ENCODE measurements around the gene NNT. TPM values are rescaled to one million over a fixed set of nuclear protein-coding genes. Genes with fewer than 3 reads are reported as not detected.
"Not testable (repeated sequence)": the region's sequence is repeated elsewhere in the genome, so short reads cannot be mapped to it uniquely, and the experiment has no call there.

The NNT gene
- total RNA-seq, 4 donors from 2014 or later = 52.0 to 91.1 (median 74.3) TPM

GRCh38 chr5:43730832-43731342, 127.9 kb downstream of the NNT start:
- no peaks in the 10 kb centered on the region for H3K36me3 ChIP-seq
- H3K27ac ChIP-seq = no peak overlapping the region
- H3K27me3 ChIP-seq = no peaks in the 10 kb centered on the region
- H3K9me3 ChIP-seq = no peaks in the 10 kb centered on the region
- WGBS, 2 donors (ENCODE audit: low coverage in 1 of 2) = 54 to 60% methylated on average over 2 of the region's 2 CpGs
- no peak for ATAC-seq
- H3K4me1 ChIP-seq = no peaks in the 10 kb centered on the region
- no peak for TF ChIP-seq EP300 (IDR thresholded peaks at IDR 0.05)
- TF ChIP-seq POLR2A (IDR thresholded peaks at IDR 0.05) = no peak
- no peak for TF ChIP-seq POLR2AphosphoS5 (IDR thresholded peaks at IDR 0.05)
- TF ChIP-seq, protein P1, sequence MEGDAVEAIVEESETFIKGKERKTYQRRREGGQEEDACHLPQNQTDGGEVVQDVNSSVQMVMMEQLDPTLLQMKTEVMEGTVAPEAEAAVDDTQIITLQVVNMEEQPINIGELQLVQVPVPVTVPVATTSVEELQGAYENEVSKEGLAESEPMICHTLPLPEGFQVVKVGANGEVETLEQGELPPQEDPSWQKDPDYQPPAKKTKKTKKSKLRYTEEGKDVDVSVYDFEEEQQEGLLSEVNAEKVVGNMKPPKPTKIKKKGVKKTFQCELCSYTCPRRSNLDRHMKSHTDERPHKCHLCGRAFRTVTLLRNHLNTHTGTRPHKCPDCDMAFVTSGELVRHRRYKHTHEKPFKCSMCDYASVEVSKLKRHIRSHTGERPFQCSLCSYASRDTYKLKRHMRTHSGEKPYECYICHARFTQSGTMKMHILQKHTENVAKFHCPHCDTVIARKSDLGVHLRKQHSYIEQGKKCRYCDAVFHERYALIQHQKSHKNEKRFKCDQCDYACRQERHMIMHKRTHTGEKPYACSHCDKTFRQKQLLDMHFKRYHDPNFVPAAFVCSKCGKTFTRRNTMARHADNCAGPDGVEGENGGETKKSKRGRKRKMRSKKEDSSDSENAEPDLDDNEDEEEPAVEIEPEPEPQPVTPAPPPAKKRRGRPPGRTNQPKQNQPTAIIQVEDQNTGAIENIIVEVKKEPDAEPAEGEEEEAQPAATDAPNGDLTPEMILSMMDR (IDR thresholded peaks at IDR 0.05) = no peak
- no peak overlapping the region for H3K4me3 ChIP-seq

GRCh38 chr5:43731573-43731972, 128.6 kb downstream of the NNT start:
- no peak for ATAC-seq
- Histone ChIP-seq H3K4me1 (no peaks in the 10 kb centered on the region), H3K36me3 (no peaks in the 10 kb centered on the region), H3K27me3 (no peaks in the 10 kb centered on the region), H3K9me3 (no peaks in the 10 kb centered on the region), H3K27ac (no peak overlapping the region), H3K4me3 (no peak overlapping the region)
- whole genome bisulfite sequencing, 2 donors (ENCODE audit: low coverage in 1 of 2) = 100% methylated on average over 1 of the region's 1 CpG
- TF ChIP-seq POLR2A (IDR thresholded peaks at IDR 0.05) (no peak), POLR2AphosphoS5 (IDR thresholded peaks at IDR 0.05) (no peak), EP300 (IDR thresholded peaks at IDR 0.05) (no peak)
- TF ChIP-seq, protein P1 (IDR thresholded peaks at IDR 0.05) = no peak

DNA sequence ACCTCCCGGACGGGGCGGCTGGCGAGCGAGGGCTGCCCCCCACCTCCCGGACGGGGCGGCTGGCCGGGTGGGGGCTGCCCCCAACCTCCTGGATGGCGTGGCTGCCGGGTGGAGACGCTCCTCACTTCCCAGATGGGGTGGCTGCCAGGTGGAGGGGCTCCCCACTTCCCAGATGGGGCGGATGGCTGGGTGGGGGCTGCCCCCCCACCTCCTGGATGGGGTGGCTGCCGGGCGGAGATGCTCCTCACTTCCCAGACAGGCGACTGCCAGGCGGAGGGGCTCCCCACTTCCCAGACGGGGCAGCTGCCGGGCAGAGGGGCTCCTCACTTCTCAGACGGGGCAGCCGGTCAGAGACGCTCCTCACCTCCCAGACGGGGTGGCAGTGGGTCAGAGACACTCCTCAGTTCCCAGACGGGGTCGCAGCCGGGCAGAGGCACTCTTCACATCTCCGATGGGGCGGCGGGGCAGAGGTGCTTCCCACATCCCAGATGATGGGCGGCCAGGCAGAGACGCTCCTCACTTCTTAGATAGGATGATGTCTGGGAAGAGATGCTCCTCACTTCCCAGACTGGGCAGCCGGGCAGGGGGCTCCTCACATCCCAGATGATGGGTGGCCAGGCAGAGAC, 143.1 kb downstream of the NNT start:
- H3K36me3 ChIP-seq, H3K27me3 ChIP-seq, H3K4me1 ChIP-seq, H3K4me3 ChIP-seq, ATAC-seq, H3K27ac ChIP-seq: not testable (repeated sequence)
- no CpG with 5 or more reads among the region's 32 CpGs for WGBS, 2 donors (ENCODE audit: low coverage in 1 of 2)
- peaks cover 0 to 11% (median 0%) of the 10 kb centered on the region in 3 donors for H3K9me3 ChIP-seq

DNA sequence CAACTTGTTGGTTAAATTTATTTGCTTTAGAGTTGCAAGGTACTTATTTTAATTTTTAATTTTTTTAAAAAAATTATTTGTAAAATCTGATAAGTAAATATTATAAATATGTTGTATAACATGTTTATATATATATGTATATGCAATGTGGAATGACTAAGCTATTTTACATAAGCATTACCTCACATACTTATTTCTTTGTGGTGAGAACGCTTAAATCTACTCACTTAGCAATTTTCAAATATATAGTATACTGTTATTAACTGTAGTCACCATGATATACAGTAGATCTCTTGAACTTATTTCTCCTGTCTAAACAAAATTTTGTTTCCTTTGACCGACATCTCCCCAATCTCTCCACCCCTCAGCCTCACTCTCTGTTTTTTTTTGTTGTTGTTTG, 147.8 kb downstream of the NNT start:
- Histone ChIP-seq H3K4me1 (no peaks in the 10 kb centered on the region), H3K4me3 (no peak overlapping the region), H3K36me3 (no peaks in the 10 kb centered on the region), H3K9me3 (peaks cover 0 to 11% (median 0%) of the 10 kb centered on the region in 3 donors), H3K27ac (no peak overlapping the region), H3K27me3 (no peaks in the 10 kb centered on the region)
- no peak for TF ChIP-seq POLR2AphosphoS5 (IDR thresholded peaks at IDR 0.05)
- TF ChIP-seq, protein P1 (IDR thresholded peaks at IDR 0.05) = no peak
- TF ChIP-seq POLR2A (IDR thresholded peaks at IDR 0.05) = no peak
- TF ChIP-seq EP300 (IDR thresholded peaks at IDR 0.05) = no peak
- 79 to 84% methylated on average over 2 of the region's 2 CpGs for WGBS, 2 donors (ENCODE audit: low coverage in 1 of 2)
- no peak for ATAC-seq

- H3K9me3 ChIP-seq = peaks cover 0 to 6% (median 0%) of the 10 kb centered on the region in 3 donors
- WGBS, 2 donors (ENCODE audit: low coverage in 1 of 2) = no CpG with 5 or more reads among the region's 2 CpGs
- H3K36me3 ChIP-seq = no peaks in the 10 kb centered on the region
- H3K27me3 ChIP-seq = no peaks in the 10 kb centered on the region
- H3K27ac ChIP-seq = no peak overlapping the region
- ATAC-seq = no peak
- no peaks in the 10 kb centered on the region for H3K4me1 ChIP-seq
- TF ChIP-seq, protein P1 (IDR thresholded peaks at IDR 0.05) = no peak
- TF ChIP-seq EP300 (IDR thresholded peaks at IDR 0.05) = no peak
- no peak for TF ChIP-seq POLR2A (IDR thresholded peaks at IDR 0.05)
- TF ChIP-seq POLR2AphosphoS5 (IDR thresholded peaks at IDR 0.05) = no peak
- H3K4me3 ChIP-seq = no peak overlapping the region
These were observed 150.1 kb downstream of the NNT start for GRCh38 chr5:43753069-43753468.

Other genes starting within 250 kb of the NNT start
- gene CCL28, start 190.8 kb upstream of the NNT start, total RNA-seq = 1 to 10 TPM; 2.6 to 8.6 (median 3.3) TPM
- gene TMEM267, start 119.3 kb upstream of the NNT start, total RNA-seq = 10 to 100 TPM in 3 of 4 donors, 1 to 10 TPM in 1; 9.6 to 13.0 (median 11.2) TPM
- gene C5orf34, start 88.0 kb upstream of the NNT start, total RNA-seq = 1 to 10 TPM in 2 of 4 donors, under 1 TPM in 2; 0.31 to 1.2 (median 0.91) TPM
- 100 to 1,000 TPM in 2 of 4 donors, 10 to 100 TPM in 2; 86.3 to 127 (median 107) TPM for gene PAIP1, start 46.1 kb upstream of the NNT start, total RNA-seq